MCF 10A (cell line): ENCODE data around the gene SERTAD3. TPM values are rescaled to one million over a fixed set of nuclear protein-coding genes. Genes with fewer than 3 reads are reported as not detected.

Experiments used
- BruUV-seq: library from RNA; stranded (reverse); fragments of 400-500 nt; replicated peaks from 2 replicates; lab custom pipeline; 2021; lab: Mats Ljungman, UMichigan
- CTCF ChIA-PET: fragments of 300-600 bp; sonication (Branson Sonifier 250); formaldehyde crosslinking; extraction: SDS; loops from one replicate; lab custom pipeline; 2021; ENCODE audit warnings: antibody characterized with exemption, inconsistent platforms; lab: Yijun Ruan, JAX
- POLR2A ChIA-PET: fragments of 300-600, 350-650 bp; sonication (Branson Sonifier 250); formaldehyde crosslinking; extraction: SDS; loops from one replicate; lab custom pipeline; 2020; ENCODE audit warnings: antibody characterized with exemption, inconsistent platforms; lab: Yijun Ruan, JAX
- DNase-seq: peaks from one replicate; pipeline ENCODE4 v3.0.0-alpha.2; 2018; ENCODE audit not compliant: unreplicated experiment
- H3K27ac Mint-ChIP-seq: one replicate; pipeline ENCODE4 v1.8.0; 2022; ENCODE audit warnings: mild to moderate bottlenecking, low read depth, mixed read lengths; ENCODE audit not compliant: unreplicated experiment
- H3K27me3 Mint-ChIP-seq: one replicate; pipeline ENCODE4 v1.8.0; 2022; ENCODE audit warnings: mixed read lengths; ENCODE audit not compliant: insufficient read depth, unreplicated experiment
- H3K36me3 Mint-ChIP-seq: one replicate; pipeline ENCODE4 v1.8.0; 2022; ENCODE audit warnings: mild to moderate bottlenecking, moderate library complexity, mixed read lengths; ENCODE audit not compliant: insufficient read depth, unreplicated experiment
- H3K4me1 Mint-ChIP-seq: one replicate; pipeline ENCODE4 v1.8.0; 2022; ENCODE audit warnings: mixed read lengths; ENCODE audit not compliant: insufficient read depth, unreplicated experiment
- H3K4me3 Mint-ChIP-seq: one replicate; pipeline ENCODE4 v1.8.0; 2022; ENCODE audit warnings: mild to moderate bottlenecking, moderate library complexity, mixed read lengths; ENCODE audit not compliant: unreplicated experiment
- H3K9me3 Mint-ChIP-seq: one replicate; pipeline ENCODE4 v1.8.0; 2022; ENCODE audit warnings: mixed read lengths; ENCODE audit not compliant: unreplicated experiment
- intact Hi-C: fragments of 100-400 bp; cut with micrococcal nuclease; formaldehyde crosslinking; loops from 2 replicates; pipeline ENCODE4 v1.14.1; 2022
- total RNA-seq: library from RNA; stranded (reverse); gene quantifications from 2 replicates; pipeline ENCODE4 v1.2.3, GENCODE V29; 2022
- TF ChIP-seq, protein P1 (sequence below): fragments of 200-600 bp; IDR thresholded peaks from one replicate; pipeline ENCODE4 v1.8.0; 2022; ENCODE audit warnings: antibody characterized with exemption, mild to moderate bottlenecking; ENCODE audit not compliant: unreplicated experiment

Gene SERTAD3
- total RNA-seq, 1 experiment from 2014 or later = 23.3 TPM

DNA sequence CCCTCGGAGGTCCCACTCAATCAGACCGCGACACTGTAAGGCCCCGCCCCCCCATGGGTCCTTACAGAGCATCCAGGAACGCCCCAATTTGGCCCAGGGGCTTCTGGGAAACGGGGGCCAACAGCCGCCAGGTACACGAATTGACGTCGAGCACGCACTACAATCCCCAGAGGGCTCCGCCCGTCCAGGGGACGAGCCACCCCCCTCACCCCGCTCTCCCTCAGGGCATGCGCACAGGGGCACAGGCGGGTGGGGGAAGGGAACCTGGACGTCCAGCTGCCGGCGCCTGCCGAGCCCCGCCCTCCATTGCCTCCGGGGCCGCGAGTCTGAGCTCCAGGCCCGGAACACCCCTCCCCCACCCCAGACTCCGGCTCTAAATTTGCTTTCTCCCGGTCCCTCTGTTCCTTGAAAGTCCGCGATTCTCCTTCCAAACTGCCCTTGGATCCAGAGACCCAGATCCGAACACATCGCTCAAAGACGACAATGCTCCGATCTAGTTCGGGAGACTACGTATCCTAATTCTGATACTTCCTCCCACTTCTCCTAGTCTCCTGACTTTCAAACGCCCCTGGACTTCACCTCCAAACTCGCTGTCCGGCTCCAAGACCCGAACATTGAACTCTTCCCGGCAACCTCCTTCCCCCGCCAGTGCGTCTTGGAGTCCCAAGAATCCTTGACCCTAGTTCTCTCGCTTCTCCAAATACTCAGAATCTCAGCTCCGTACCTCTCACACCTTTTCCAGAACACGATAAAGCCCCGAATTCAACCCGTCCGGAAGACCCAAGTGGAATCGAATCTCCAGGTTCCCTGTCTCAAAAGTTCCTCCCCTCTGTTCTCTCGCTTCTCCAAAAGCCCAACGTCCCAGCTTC lies 770 bp downstream of the SERTAD3 start:
- Mint-ChIP-seq H3K4me3 (peak overlapping the region; percentile 100), H3K27me3 (no peaks in the 10 kb centered on the region), H3K27ac (peak overlapping the region; percentile 92), H3K4me1 (peaks cover 22% of the 10 kb centered on the region), H3K9me3 (no peaks in the 10 kb centered on the region), H3K36me3 (peaks cover 56% of the 10 kb centered on the region)
- TF ChIP-seq, protein P1, sequence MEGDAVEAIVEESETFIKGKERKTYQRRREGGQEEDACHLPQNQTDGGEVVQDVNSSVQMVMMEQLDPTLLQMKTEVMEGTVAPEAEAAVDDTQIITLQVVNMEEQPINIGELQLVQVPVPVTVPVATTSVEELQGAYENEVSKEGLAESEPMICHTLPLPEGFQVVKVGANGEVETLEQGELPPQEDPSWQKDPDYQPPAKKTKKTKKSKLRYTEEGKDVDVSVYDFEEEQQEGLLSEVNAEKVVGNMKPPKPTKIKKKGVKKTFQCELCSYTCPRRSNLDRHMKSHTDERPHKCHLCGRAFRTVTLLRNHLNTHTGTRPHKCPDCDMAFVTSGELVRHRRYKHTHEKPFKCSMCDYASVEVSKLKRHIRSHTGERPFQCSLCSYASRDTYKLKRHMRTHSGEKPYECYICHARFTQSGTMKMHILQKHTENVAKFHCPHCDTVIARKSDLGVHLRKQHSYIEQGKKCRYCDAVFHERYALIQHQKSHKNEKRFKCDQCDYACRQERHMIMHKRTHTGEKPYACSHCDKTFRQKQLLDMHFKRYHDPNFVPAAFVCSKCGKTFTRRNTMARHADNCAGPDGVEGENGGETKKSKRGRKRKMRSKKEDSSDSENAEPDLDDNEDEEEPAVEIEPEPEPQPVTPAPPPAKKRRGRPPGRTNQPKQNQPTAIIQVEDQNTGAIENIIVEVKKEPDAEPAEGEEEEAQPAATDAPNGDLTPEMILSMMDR = no peak
- intact Hi-C loops = loop anchor here (1.0 to 5.0 kb wide), 2 partner anchors 23 to 136 kb away; no protein-coding TSS in a partner anchor
- POLR2A ChIA-PET = interaction anchor here (0.5 to 10.0 kb wide), 31 partner anchors 10 to 820 kb away, joined by 3 to 125 read pairs (median 5); partner anchors contain the start of genes AKT2, BLVRB, C19orf47 and COQ8B
- DNase-seq = peak; percentile 100
- CTCF ChIA-PET = interaction anchor here (0.6 to 2.5 kb wide), 9 partner anchors 16 to 139 kb away, joined by 3 to 18 read pairs (median 3); no protein-coding TSS in a partner anchor
- BruUV-seq = TSS peak; percentile 85

DNA sequence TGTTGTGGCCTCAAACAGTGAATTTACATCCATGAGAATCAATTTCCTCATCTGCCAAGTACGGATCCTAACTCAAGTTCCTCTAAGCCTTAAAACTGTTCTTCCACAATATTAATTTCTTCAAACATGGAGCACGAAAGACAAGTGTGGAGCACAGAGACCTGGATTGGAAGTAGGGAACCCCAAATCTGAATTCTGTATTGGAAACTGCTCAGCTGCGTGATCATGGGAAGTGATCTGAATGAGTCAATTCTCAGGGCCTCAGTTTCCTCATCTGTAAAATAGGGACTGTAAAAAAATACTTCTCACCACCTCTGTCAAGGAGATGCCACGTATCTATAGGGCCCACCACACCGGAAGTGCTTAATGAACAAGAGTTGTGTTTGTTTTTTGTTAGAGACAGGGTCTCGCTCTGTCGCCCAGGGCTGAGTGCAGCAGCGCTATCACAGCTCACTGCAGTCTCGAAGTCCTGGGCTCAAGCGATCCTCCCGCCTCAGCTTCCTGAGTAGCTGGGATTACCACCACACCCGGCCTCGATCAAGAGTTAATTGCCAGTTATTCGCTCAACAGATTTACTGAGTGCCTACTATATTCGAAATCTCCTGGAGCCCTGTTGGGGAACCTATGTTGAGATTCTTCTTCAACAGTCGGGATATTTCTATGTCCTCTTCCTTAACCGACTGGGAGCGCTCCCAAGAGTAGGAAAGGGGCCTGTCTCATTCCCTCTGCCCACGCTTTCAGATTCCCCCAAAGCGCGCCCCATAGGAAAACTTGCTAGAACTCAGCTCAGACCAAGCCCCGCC lies 1.6 kb downstream of the SERTAD3 start:
- CTCF ChIA-PET = interaction anchor here (0.6 to 2.5 kb wide), 9 partner anchors 15 to 138 kb away, joined by 3 to 18 read pairs (median 3); no protein-coding TSS in a partner anchor
- intact Hi-C loops = loop anchor here (1.0 to 5.0 kb wide), 2 partner anchors 22 to 135 kb away; no protein-coding TSS in a partner anchor
- DNase-seq = no peak
- H3K27ac Mint-ChIP-seq = peak overlapping the region; percentile 92
- peaks cover 50% of the 10 kb centered on the region for H3K36me3 Mint-ChIP-seq
- BruUV-seq = TSS peak; percentile 30
- peak overlapping the region; percentile 100 for H3K4me3 Mint-ChIP-seq
- no peaks in the 10 kb centered on the region for H3K9me3 Mint-ChIP-seq
- TF ChIP-seq, protein P1 = no peak
- H3K4me1 Mint-ChIP-seq = peaks cover 22% of the 10 kb centered on the region
- H3K27me3 Mint-ChIP-seq = no peaks in the 10 kb centered on the region
- POLR2A ChIA-PET = interaction anchor here (0.6 to 10.0 kb wide), 26 partner anchors 9 to 821 kb away, joined by 3 to 125 read pairs (median 6); partner anchors contain the start of genes AKT2, BLVRB, C19orf47 and COQ8B

DNA sequence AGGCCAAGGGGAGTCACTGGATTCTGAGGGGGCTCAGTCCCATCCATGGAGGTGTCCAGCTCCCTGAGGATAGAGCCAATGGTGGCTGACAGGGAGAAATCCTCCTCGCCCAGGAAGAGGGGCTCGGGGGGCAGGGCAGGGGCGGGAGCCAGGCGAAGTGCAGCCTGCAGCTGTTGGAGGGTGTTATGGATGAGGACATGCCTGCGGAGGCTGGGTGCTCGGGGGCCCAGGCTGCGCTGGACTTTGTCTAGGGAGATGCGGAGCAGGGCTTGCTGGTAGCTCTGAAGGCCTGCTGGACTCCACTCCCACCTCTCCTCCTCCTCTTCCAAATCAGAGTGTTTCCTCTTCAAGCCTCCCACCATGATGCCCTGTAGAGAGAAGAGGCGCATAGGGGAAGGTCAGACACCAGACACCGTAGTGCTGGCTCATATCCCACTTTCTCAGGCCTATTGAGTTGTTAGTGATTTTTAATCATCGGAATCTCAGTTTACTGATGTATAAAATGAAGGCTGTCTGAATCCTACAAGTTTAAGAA lies 2.3 kb downstream of the SERTAD3 start:
- peaks cover 22% of the 10 kb centered on the region for H3K4me1 Mint-ChIP-seq
- H3K4me3 Mint-ChIP-seq = peak overlapping the region; percentile 100
- H3K36me3 Mint-ChIP-seq = peaks cover 50% of the 10 kb centered on the region
- no peaks in the 10 kb centered on the region for H3K27me3 Mint-ChIP-seq
- H3K27ac Mint-ChIP-seq = no peak overlapping the region
- no TSS peak for BruUV-seq
- intact Hi-C loops = loop anchor here (5.0 kb wide), 1 partner anchor 134 kb away; no protein-coding TSS in a partner anchor
- no peak for DNase-seq
- POLR2A ChIA-PET = interaction anchor here (0.5 to 10.0 kb wide), 8 partner anchors 8 to 277 kb away, joined by 5 to 125 read pairs (median 42); partner anchors contain the start of genes BLVRB and SERTAD1
- H3K9me3 Mint-ChIP-seq = no peaks in the 10 kb centered on the region
- TF ChIP-seq, protein P1 = no peak
- CTCF ChIA-PET = interaction anchor here (0.6 to 2.5 kb wide), 2 partner anchors 21 to 205 kb away, joined by 3 to 18 read pairs; no protein-coding TSS in a partner anchor
